Cardiac fibroblast (primary cell): ENCODE measurements around the gene CHD2.
A peak's percentile ranks its signal among the peaks of the same experiment; 100 is the strongest.

ENCODE experiments used
- DNase-seq, 2 donors: peaks; one replicate each; pipeline versions ENCODE4 v3.0.0 to v3.0.0-alpha.2; 2010; ENCODE audit warnings: low read depth in 2 of 2
- H3K4me3 ChIP-seq, 2 donors: replicated peaks in 1 of 2; 1 replicate in 1 of 2; 2 replicates in 1 of 2; pipeline ENCODE4 v1.5.1; 2011; ENCODE audit warnings: low read depth in 2 of 2, low read length in 2 of 2, mild to moderate bottlenecking in 2 of 2, moderate library complexity in 1 of 2
- TF ChIP-seq, protein P1 (sequence below): IDR thresholded peaks from one replicate; pipeline ENCODE4 v1.5.1; 2011; ENCODE audit warnings: low read depth, mild to moderate bottlenecking, low read length, inconsistent platforms

The CHD2 gene

DNA sequence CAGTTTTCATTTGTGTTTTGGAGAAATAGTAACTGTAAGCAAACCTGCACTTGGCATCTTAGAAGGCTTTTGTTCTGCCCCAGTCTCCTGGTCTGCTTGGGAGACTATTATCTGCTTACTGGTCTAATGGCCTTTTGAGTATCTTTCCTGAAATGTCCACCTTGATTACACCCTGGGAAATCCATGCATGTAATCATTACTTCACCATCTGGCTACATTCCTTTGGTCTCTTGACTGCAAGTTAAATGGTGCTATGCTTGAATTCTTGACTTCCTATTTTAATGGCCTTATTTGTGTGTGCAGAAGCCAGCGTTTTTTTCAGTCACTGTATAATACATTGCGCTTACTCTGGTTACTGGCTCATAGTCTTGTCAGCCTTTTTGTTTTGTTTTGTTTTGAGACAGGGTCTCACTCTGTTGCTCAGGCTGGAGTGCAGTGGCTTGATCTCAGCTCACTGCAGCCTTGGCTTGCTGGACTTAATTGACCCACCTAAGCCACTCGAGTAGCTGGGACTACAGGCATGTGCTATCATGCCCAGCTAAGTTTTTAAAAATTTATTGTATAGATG lies 30.0 kb downstream of the CHD2 start:
- no peak overlapping the region for H3K4me3 ChIP-seq
- DNase-seq = no peak
- TF ChIP-seq, protein P1, sequence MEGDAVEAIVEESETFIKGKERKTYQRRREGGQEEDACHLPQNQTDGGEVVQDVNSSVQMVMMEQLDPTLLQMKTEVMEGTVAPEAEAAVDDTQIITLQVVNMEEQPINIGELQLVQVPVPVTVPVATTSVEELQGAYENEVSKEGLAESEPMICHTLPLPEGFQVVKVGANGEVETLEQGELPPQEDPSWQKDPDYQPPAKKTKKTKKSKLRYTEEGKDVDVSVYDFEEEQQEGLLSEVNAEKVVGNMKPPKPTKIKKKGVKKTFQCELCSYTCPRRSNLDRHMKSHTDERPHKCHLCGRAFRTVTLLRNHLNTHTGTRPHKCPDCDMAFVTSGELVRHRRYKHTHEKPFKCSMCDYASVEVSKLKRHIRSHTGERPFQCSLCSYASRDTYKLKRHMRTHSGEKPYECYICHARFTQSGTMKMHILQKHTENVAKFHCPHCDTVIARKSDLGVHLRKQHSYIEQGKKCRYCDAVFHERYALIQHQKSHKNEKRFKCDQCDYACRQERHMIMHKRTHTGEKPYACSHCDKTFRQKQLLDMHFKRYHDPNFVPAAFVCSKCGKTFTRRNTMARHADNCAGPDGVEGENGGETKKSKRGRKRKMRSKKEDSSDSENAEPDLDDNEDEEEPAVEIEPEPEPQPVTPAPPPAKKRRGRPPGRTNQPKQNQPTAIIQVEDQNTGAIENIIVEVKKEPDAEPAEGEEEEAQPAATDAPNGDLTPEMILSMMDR = no peak

DNA sequence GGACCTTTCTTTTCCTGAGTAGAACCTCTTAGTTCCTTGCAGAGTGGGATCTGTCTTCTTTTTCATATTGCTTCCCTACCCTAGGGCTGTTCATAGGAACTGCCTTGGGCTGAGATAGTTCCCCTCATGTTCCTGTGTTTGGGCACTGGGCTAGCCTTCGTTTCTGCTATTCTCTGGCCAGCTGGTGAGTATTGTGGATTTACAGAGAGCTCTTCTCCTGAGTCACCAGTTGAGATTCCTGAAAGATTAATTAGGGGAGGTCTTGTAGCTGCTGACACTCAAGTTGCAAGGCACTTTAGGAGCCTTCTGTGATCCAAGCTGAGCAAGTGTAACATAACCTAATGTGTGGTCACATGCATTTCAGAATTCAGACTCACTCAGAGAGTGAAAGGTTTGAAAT lies 30.7 kb downstream of the CHD2 start:
- TF ChIP-seq, protein P1 = no peak
- DNase-seq = peak; percentile 60 to 62
- H3K4me3 ChIP-seq = no peak overlapping the region

DNA sequence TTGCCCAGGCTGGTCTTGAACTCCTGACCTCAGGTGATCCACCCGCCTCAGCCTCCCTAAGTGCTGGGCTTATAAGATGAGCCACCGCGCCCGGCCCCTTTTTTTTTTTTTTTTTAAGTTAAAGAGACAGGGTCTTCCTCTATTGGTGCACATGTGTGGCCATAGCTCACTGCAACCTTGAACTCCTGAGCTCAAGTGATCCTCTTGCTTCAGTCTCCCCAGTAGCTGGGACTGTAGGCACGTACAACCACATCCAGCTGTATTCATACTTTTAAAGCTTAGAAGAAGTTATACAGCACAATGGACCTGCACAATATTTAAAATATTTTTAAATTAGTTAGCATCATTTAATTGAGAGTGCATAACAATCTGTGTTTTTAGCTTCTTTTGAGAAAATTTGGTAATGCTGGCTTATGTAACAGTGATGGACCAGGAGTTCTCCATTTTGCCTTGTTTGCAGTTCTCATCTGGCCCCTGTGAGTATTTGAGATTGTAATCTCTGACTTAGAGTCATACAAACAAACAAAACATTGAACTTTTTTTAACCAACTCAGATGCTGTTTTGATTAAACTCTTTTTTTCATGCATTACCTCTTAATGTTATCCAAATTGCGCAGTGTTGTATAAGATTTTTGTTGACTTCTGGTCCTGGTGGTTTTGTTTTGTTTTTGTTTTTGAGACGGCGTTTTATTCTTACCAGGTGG lies 33.0 kb downstream of the CHD2 start:
- TF ChIP-seq, protein P1 = no peak
- DNase-seq = no peak
- H3K4me3 ChIP-seq = no peak overlapping the region

- DNase-seq = no peak
- no peak overlapping the region for H3K4me3 ChIP-seq
- TF ChIP-seq, protein P1 = no peak
Observed at GRCh38 chr15:92933831-92934230, 33.7 kb downstream of the CHD2 start.

GRCh38 chr15:92934716-92935115 lies 34.6 kb downstream of the CHD2 start:
- no peak for DNase-seq
- H3K4me3 ChIP-seq = no peak overlapping the region
- TF ChIP-seq, protein P1 = no peak

- TF ChIP-seq, protein P1 = no peak
- DNase-seq = no peak
- H3K4me3 ChIP-seq = no peak overlapping the region
Observed at GRCh38 chr15:92936138-92936537, 36.0 kb downstream of the CHD2 start.

- TF ChIP-seq, protein P1 = no peak
- H3K4me3 ChIP-seq = no peak overlapping the region
- no peak for DNase-seq
Observed at GRCh38 chr15:92936693-92937092, 36.6 kb downstream of the CHD2 start.
